BLaER1 (cell line): Measurements from ENCODE around the gene CORO1C.
A peak's percentile ranks its signal among the peaks of the same experiment; 100 is the strongest.
"Not testable (repeated sequence)": the region's sequence is repeated elsewhere in the genome, so short reads cannot be mapped to it uniquely, and the experiment has no call there.

Experiments
- H3K27ac ChIP-seq: shearing (Covaris generic); formaldehyde crosslinking; 2 replicates; pipeline ENCODE4 v1.8.1; 2022
- H3K27me3 ChIP-seq: shearing (Covaris generic); formaldehyde crosslinking; 2 replicates; pipeline ENCODE4 v1.8.1; 2022
- H3K36me3 ChIP-seq: shearing (Covaris generic); formaldehyde crosslinking; 2 replicates; pipeline ENCODE4 v1.8.1; 2022
- H3K4me1 ChIP-seq: shearing (Covaris generic); formaldehyde crosslinking; 2 replicates; pipeline ENCODE4 v1.8.1; 2022
- H3K4me2 ChIP-seq: shearing (Covaris generic); formaldehyde crosslinking; 2 replicates; pipeline ENCODE4 v1.8.1; 2022
- H3K4me3 ChIP-seq: shearing (Covaris generic); formaldehyde crosslinking; 2 replicates; pipeline ENCODE4 v1.8.1; 2022
- H3K9ac ChIP-seq: shearing (Covaris generic); formaldehyde crosslinking; 2 replicates; pipeline ENCODE4 v1.8.1; 2022
- H3K9me3 ChIP-seq: shearing (Covaris generic); formaldehyde crosslinking; 2 replicates; pipeline ENCODE4 v1.8.1; 2022
- H4K20me1 ChIP-seq: shearing (Covaris generic); formaldehyde crosslinking; 2 replicates; pipeline ENCODE4 v1.8.1; 2022
- Cebpa-rat ChIP-seq: shearing (Covaris generic); IDR thresholded peaks from 2 replicates; pipeline ENCODE4 v1.8.1; 2022

Gene CORO1C

DNA sequence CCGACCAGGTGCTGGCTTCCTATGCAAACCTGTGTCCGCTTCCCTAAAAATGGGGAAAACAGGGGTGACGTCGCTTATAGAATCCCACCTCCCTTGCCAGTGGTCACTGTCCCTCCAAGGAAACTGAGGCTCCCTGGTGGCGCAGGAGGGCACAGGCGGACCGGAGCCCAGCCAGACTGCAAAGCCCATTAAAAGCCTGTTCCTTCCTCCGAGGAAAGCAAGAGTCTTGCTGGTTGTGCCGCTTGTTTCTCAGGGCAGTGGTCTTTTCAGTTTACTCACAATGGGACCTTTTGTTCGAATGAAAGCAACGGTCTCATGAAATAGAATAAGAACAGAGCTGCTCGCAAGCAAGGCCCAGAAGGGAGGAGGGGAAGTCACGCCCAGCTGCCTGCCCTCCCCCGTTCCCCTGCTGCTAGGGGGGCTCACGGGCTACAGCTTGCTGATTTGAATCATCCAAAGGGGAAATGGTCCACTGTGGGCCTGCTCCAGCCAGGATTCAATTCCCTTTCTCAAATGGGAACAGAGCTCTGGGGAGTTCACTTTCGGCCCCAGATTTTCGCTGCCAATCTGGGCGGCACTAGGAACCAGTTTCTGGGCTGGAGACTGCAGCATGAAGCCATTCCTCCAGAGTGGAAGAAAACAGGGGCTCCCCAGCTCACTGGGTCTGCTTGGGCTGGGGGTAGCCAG lies 93.0 kb downstream of the CORO1C start:
- TF ChIP-seq Cebpa-rat = no peak
- H3K4me1 ChIP-seq = peaks cover 100% of the 10 kb centered on the region
- no peaks in the 10 kb centered on the region for H3K36me3 ChIP-seq
- H4K20me1 ChIP-seq = no peaks in the 10 kb centered on the region
- peak overlapping the region; percentile 98 for H3K4me2 ChIP-seq
- no peaks in the 10 kb centered on the region for H3K27me3 ChIP-seq
- no peaks in the 10 kb centered on the region for H3K9me3 ChIP-seq
- H3K27ac ChIP-seq = peak overlapping the region; percentile 87
- peak overlapping the region; percentile 55 for H3K4me3 ChIP-seq
- H3K9ac ChIP-seq = peak overlapping the region; percentile 69

DNA sequence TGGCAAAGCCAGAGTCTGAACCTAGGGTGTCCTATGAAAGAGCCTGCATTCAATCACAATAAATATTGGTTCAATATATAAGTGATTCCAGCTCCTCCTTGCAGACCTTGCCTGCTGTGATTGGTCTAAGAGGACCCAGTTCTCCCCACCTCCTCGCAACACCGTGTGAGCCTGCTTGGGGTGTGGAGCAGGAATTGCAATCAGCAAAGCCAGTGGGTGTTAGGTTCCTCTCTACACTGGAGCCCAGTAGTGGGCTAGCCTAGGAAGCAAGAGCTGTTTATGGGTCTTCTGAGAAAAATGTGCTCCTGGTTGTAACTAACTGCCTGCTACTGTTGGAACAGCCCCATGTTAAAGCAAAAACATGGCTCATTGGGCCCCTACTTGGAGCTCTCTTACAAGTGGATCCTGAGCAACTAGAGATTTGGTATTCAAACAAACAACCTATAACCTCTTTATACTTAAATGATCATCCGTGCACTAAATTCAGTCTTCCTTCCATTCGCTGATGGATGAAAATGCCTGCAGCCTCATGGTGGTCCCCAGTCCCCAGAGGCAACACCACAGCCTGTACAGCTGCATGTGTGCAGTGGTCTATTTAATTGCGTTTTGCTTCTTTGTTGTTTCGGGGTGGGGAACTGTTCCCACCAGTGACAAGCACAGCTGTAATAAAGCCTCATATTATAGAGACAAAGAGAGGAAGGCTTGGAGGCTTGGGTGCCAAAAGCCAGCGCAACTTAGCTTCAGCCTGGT lies 93.9 kb downstream of the CORO1C start:
- TF ChIP-seq Cebpa-rat = no peak
- Histone ChIP-seq H3K9me3 (no peaks in the 10 kb centered on the region), H3K4me2 (peak overlapping the region; percentile 98), H3K27me3 (no peaks in the 10 kb centered on the region), H4K20me1 (no peaks in the 10 kb centered on the region), H3K9ac (peak overlapping the region; percentile 69), H3K4me3 (peak overlapping the region; percentile 55), H3K27ac (peak overlapping the region; percentile 87), H3K36me3 (no peaks in the 10 kb centered on the region), H3K4me1 (peaks cover 100% of the 10 kb centered on the region)

DNA sequence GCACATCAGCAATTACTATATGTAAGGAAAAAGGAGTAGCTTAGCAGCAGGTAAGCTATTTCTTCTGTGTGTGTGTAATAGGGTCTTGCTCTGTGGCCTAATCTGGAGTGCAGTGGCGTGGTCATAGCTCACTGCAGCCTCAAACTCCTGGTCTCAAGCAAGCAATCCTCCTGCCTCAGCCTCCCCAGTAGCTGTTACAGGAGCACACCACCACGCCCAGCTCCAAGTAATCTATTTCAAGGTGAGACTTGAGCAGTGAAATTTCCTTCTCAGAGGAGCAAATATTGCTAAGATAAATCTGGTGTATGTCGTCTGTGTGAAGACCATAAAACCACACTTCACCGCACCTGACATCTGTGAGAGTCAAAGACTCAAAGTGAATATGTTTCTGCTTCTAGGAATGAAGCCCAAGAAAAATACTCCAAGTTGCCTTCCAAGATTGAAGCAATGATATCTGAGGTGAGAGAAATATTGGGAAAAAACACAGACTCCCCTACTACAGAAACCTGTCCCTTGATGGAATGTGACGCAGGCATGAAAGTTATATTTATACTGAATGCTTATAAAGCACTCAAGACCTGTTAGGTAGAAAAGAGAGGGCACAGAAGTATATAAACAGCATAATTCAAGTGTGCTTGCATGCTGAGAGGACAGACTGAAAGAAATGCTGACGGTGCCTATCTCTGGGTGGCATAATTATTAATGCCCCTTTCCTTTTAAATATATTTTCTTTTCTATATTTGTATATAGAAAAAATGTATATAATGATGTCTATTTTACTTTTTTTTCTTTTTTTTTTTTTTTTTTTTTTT lies 95.1 kb downstream of the CORO1C start:
- peaks cover 100% of the 10 kb centered on the region for H3K4me1 ChIP-seq
- no peaks in the 10 kb centered on the region for H3K27me3 ChIP-seq
- H3K4me3 ChIP-seq = peak overlapping the region; percentile 55
- no peaks in the 10 kb centered on the region for H4K20me1 ChIP-seq
- no peak for TF ChIP-seq Cebpa-rat
- peak overlapping the region; percentile 87 for H3K27ac ChIP-seq
- peak overlapping the region; percentile 69 for H3K9ac ChIP-seq
- no peaks in the 10 kb centered on the region for H3K36me3 ChIP-seq
- peaks cover 7% of the 10 kb centered on the region for H3K9me3 ChIP-seq
- H3K4me2 ChIP-seq = peak overlapping the region; percentile 98

DNA sequence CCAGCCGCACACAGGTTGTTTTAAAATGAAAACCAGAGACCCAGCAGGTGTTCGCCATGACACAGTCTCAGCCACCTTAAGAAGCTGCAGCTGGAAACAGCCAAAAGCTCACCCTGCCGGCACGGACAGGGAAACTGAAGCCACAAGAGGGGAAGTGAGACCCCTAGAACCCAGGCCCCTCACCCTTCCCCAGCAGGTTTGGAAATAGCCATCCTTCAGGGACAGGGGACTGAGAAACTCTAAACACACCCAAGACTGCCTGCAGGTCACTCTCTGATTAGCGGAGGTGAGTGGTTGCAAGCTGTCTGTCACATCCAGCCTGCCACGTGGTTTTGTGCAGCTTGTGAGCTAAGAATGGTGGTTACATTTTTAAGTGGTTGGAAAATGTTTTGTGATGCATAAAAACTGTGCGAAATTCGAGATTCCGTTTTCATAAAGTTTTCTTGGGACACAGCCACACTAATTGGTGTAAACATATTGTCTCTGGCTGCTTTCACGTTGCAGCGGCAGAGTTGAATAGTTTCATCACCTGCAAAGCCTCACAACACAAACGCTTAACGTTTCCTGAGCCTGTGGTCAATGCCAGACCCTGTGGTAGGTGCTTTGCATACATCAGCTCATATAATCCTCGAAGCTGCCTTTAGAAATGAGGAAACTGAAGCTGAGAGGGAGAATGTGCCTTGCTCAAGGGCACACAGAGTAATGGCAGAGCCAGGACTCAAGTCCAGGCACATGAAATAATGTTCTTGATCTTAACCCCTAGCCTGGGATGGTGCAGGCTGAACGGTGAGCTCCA lies 95.9 kb downstream of the CORO1C start:
- Histone ChIP-seq H3K9ac (peak overlapping the region; percentile 69), H3K4me1 (peaks cover 100% of the 10 kb centered on the region), H3K4me2 (peak overlapping the region; percentile 98), H4K20me1 (0 out of 2 replicates have a peak, but pooled peaks cover 2% of the 10 kb centered on the region), H3K36me3 (no peaks in the 10 kb centered on the region), H3K27ac (peak overlapping the region; percentile 87), H3K4me3 (peak overlapping the region; percentile 55), H3K9me3 (peaks cover 11% of the 10 kb centered on the region), H3K27me3 (no peaks in the 10 kb centered on the region)
- TF ChIP-seq Cebpa-rat = no peak

DNA sequence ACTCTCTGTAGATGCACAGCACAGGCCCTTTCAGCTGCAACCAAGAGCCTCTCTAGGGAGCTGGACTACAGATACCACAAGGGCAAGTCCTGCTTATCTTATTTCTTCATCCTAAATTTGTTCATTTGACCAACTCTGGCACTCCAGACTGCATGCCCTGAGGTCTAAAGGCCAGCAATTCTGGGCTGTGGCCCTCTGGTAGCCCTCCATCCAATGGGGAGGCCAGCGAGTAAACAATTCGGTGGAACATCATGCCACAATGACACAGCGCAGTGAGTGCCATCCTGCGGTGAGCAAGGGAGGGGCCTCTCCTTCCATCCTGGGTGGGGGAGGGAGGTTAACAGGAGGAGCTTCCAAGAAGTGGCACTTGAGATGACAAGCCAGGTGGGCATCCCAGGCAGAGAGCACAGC lies 97.0 kb downstream of the CORO1C start:
- peak overlapping the region; percentile 69 for H3K9ac ChIP-seq
- peak overlapping the region; percentile 87 for H3K27ac ChIP-seq
- H3K4me3 ChIP-seq = peak overlapping the region; percentile 55
- no peaks in the 10 kb centered on the region for H3K36me3 ChIP-seq
- H4K20me1 ChIP-seq = 0 out of 2 replicates have a peak, but pooled peaks cover 8% of the 10 kb centered on the region
- H3K4me1 ChIP-seq = peaks cover 100% of the 10 kb centered on the region
- peak overlapping the region; percentile 98 for H3K4me2 ChIP-seq
- peaks cover 11% of the 10 kb centered on the region for H3K9me3 ChIP-seq
- no peaks in the 10 kb centered on the region for H3K27me3 ChIP-seq
- no peak for TF ChIP-seq Cebpa-rat

DNA sequence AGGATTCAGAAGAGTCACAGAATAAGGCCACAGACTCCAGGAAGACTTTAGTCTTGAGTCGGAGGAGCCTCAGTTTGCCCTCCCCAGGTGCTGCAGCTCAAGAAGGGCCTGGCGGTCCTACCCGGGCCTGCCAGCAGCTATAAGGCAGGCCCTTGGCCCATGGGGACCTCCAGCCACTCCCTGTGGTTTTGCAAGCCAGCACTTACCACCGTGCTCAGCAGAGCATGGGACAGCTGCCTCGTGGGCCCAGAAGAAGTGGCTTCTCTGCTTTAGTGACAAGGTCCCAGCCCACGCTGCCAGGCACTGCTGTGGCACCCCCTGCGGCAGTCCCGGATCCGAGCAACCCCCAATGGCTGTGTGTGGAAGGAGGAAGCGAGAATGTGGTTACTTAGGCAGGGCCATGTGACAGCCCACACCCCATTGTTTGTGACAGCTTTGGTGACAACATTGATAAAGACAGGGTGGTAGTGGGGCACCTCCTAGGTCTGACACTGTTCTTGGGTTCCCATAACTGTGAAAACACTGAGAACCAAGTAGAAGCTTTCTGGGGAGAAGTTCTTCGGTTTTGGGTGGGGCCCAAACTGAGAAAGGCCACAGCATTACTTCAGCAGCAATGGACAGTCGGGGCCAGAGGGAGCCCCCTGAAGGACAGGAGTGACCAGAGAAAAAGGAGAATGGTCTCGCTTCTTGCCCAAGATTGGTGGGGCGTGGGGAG lies 97.6 kb downstream of the CORO1C start, which contains the start of gene SELPLG:
TSS of gene SELPLG (minus strand) at position 361 of the 715 bp plus-strand sequence. CDS start 9,587 bp downstream, outside the sequence.
- Histone ChIP-seq H3K4me3 (peak within 1 kb of the TSS; percentile 55), H3K36me3 (no peaks in the 10 kb centered on the region), H3K9ac (peak within 1 kb of the TSS; percentile 69), H3K4me2 (peak within 1 kb of the TSS; percentile 98), H3K27ac (peak within 1 kb of the TSS; percentile 87), H4K20me1 (0 out of 2 replicates have a peak, but pooled peaks cover 8% of the 10 kb centered on the region), H3K27me3 (no peaks in the 10 kb centered on the region), H3K4me1 (peaks cover 100% of the 10 kb centered on the region), H3K9me3 (peaks cover 11% of the 10 kb centered on the region)
- TF ChIP-seq Cebpa-rat = no peak

DNA sequence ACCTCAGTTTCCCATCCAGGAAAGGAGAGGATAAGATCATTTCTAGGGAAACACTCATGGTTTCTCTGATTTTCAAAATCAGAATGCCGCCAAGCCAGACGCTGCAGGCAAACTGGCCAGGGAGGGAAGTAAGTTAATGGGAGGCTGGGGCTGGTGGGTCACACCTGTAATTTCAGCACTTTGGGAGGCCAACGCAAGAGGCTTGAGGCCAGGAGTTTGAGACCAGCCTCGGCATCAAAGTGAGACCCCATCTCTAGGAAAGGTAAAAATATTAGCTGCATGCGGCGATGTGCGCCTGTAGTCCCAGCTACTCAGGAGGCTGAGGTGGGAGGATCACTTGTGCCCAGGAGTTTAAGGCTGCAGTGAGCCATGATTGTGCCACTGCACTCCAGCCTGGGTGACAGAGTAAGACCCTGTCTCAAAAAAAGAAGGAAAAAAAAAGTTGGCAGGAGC lies 98.2 kb downstream of the CORO1C start:
- Histone ChIP-seq H3K9me3 (peaks cover 11% of the 10 kb centered on the region), H3K4me1 (peaks cover 100% of the 10 kb centered on the region), H3K27me3 (no peaks in the 10 kb centered on the region), H3K4me2 (peak overlapping the region; percentile 98), H3K27ac (peak overlapping the region; percentile 87), H3K36me3 (no peaks in the 10 kb centered on the region), H4K20me1 (0 out of 2 replicates have a peak, but pooled peaks cover 8% of the 10 kb centered on the region), H3K9ac (no peak overlapping the region), H3K4me3 (0 out of 2 replicates have a peak overlapping the region, but pooled peaks have one; percentile 15)
- no peak for TF ChIP-seq Cebpa-rat

DNA sequence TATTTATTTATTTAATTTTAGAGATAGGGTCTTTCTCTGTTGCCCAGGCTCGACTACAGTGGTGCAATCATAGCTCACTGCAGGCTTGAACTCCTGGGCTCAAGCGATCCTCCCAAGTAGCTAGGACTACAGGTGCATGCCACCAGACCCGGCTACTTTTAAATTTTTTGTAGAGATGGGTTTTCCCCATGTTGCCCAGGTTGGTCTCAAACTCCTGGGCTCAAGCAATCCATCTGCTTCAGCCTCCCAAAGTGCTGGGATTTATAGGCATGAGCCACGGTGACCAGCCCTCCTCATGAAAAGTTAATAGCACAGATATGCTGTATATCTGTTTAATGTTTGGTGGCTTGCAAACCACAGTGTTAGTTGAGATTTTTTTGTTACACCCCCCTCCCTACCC lies 100.1 kb downstream of the CORO1C start:
- not testable (repeated sequence) for H3K9ac ChIP-seq

More for the DNA sequence above, 100.1 kb downstream of the CORO1C start:
- H3K4me1 ChIP-seq = peaks cover 88% of the 10 kb centered on the region
- H3K4me3 ChIP-seq, H3K36me3 ChIP-seq, H4K20me1 ChIP-seq, H3K27me3 ChIP-seq, H3K27ac ChIP-seq: not testable (repeated sequence)
- H3K9me3 ChIP-seq = peaks cover 11% of the 10 kb centered on the region
- peak overlapping the region; percentile 98 for H3K4me2 ChIP-seq
